PFSK-1 (cell line): ENCODE data around the gene CRTAC1.

Source experiments
- FOXP2 ChIP-seq: optimal IDR thresholded peaks from 2 replicates; pipeline ENCODE3; 2011; ENCODE audit warnings: borderline replicate concordance, control low read depth, inconsistent platforms; ENCODE audit not compliant: insufficient read depth; ENCODE audit errors: extremely low read length, extremely low read depth
- POLR2AphosphoS5 ChIP-seq: IDR thresholded peaks from 2 replicates; pipeline ENCODE4 v1.6.1; 2012; ENCODE audit warnings: low read depth, mild to moderate bottlenecking, control low read depth, low read length, moderate library complexity
- REST ChIP-seq, 2 experiments: IDR thresholded peaks; 2 replicates each; pipeline versions ENCODE4 v1.6.1 to v1.8.0; 2011 to 2012; ENCODE audit warnings: low read depth in 2 of 2, low read length in 2 of 2, control low read depth in 1 of 2, inconsistent platforms in 1 of 2, mild to moderate bottlenecking in 1 of 2, moderate library complexity in 1 of 2; ENCODE audit not compliant: insufficient read depth in 1 of 2
- SIN3A ChIP-seq: IDR thresholded peaks from 2 replicates; pipeline ENCODE4 v1.6.1; 2012; ENCODE audit warnings: mild to moderate bottlenecking, low read length, moderate library complexity, borderline replicate concordance; ENCODE audit not compliant: insufficient read depth
- TAF1 ChIP-seq: IDR thresholded peaks from 2 replicates; pipeline ENCODE4 v1.6.1; 2012; ENCODE audit warnings: low read length, control low read depth, borderline replicate concordance; ENCODE audit not compliant: insufficient read depth

Gene CRTAC1

DNA sequence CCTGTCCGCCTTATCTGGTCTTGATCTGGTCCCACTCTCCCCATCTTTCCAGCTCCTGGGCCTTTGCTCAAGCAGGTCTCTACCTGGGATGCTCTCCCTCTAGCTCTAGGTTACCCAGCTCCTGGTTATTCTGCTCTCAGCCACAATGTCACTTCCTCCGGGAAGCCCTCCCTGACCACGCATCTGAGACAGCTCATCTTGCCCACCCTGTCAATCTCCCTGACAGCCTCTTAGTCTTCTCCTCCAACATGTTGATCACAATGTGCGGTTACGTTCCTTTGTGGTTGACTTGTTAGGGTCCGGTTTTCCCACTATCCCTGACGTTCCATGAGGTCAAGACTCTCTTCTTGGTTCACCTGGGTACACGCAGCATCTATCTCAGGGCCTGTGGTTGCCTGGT is 125.1 kb downstream of the CRTAC1 start:
- TF ChIP-seq REST (IDR thresholded peaks at IDR 0.05; ENCODE audit: insufficient read depth in 1 of 2, low read depth in 2 of 2, low read length in 2 of 2) (no peak), POLR2AphosphoS5 (no peak), SIN3A (no peak)

DNA sequence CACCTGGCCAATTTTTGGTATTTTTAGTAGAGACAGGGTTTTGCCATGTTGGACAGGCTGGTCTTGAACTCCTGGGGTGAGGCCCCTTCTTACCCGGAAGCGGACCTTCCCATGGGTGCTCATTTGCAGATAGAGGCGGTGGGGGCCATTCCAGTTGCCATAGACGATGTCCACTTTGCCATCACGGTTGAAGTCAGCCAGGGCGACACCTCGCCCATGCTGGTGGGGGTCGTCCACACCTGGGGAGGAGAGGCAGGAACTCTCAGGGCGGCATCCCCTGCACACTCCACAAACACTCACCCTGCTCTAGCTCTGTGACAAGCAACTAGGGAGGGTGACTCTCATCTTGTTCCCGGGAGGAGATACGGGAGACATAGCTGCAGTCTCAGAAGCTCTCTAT is 125.8 kb downstream of the CRTAC1 start:
- no peak for TF ChIP-seq REST (IDR thresholded peaks at IDR 0.05; ENCODE audit: insufficient read depth in 1 of 2, low read depth in 2 of 2, low read length in 2 of 2)
- TF ChIP-seq POLR2AphosphoS5, result no peak
- TF ChIP-seq TAF1, result no peak
- no peak for TF ChIP-seq SIN3A
- no peak for TF ChIP-seq FOXP2

DNA sequence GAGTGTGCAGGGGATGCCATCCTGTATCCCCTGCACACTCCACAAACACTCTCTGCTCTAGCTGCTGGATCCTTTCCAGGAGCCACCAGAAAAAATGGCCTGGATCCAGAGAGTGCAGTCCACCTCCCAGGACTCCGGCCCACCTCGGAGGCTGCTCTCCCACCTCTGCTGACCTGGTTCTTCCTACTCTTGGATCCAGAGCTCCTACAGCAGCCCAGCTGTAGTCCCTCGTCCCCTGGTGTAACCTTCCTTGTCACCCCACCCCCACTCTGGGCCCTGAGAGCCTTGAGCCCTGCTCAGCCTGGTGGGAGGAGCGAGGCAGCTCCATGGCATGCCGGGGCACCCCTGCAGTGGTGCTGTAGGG is 126.4 kb downstream of the CRTAC1 start:
- TF ChIP-seq REST (IDR thresholded peaks at IDR 0.05; ENCODE audit: insufficient read depth in 1 of 2, low read depth in 2 of 2, low read length in 2 of 2) (no peak), SIN3A (no peak), POLR2AphosphoS5 (no peak), FOXP2 (no peak), TAF1 (no peak)

DNA sequence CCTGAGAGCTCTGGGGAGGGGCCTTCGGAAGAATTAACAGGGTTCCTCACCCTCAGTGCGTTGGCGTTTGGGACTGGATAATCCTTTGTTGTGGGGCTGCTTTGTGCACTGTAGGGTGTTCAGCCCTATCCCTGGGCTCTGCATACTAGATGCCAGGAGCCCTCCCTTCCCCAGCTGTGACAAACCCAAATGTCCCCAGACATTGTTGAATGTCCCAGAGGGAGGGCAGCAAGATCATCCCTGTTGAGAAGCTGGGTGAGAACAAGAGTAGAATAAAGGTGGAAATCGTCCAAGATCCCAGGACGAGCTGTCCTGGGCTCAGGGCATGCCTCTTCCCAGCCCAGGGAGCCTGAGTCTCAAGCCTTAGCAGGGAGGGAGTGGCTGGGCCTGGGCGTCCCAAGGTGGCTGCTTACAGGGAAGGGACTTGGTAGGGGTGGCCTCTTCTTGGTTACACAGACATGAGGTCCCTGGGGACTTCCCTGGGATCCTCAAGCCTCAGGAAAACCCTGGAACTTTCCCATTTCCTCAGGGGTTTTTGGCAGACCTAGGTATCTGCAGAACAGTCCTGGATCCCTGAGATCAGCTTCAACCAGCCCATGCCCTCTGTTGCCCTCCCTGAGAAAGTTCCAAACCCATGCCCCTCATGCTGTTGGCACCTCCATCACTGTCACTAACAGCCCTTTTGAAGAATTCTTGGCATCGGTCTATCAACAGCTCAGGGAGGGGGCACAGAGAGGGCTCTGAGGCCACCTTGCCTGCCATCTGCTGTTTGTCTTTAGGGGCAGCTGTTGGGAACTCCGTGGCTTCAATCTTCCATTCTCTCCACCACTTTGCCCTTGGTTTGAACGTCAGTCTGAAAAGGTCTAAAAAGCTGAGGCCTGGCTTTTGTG is 127.0 kb downstream of the CRTAC1 start:
- no peak for TF ChIP-seq REST (IDR thresholded peaks at IDR 0.05; ENCODE audit: insufficient read depth in 1 of 2, low read depth in 2 of 2, low read length in 2 of 2)
- TF ChIP-seq TAF1, result no peak
- TF ChIP-seq SIN3A, result no peak
- no peak for TF ChIP-seq FOXP2
- TF ChIP-seq POLR2AphosphoS5, result no peak

GRCh38 chr10:97901381-97901780 is 129.0 kb downstream of the CRTAC1 start:
- no peak for TF ChIP-seq FOXP2
- no peak for TF ChIP-seq REST (IDR thresholded peaks at IDR 0.05; ENCODE audit: insufficient read depth in 1 of 2, low read depth in 2 of 2, low read length in 2 of 2)
- TF ChIP-seq TAF1, result no peak
- TF ChIP-seq SIN3A, result no peak
- TF ChIP-seq POLR2AphosphoS5, result no peak
